MM.1S (cell line): ENCODE results near the gene TRMU.

ENCODE experiments used
- DNase-seq: peaks from one replicate; pipeline ENCODE4 v3.0.0-alpha.2; 2015
- H2AFZ ChIP-seq: fragments of 300-600 bp; sonication (generic); 2 replicates; pipeline ENCODE4 v1.6.0; 2016; ENCODE audit warnings: antibody characterized with exemption, low read length
- H3F3A ChIP-seq: fragments of 300-600 bp; sonication (generic); 2 replicates; pipeline ENCODE4 v1.6.1; 2016; ENCODE audit warnings: mild to moderate bottlenecking, antibody characterized with exemption, low read length, moderate library complexity, mixed read lengths; ENCODE audit not compliant: insufficient read depth
- H3K27ac ChIP-seq: fragments of 300-600 bp; sonication (generic); 2 replicates; pipeline ENCODE4 v1.5.1; 2016; ENCODE audit warnings: mild to moderate bottlenecking, low read length
- H3K27me3 ChIP-seq: fragments of 300-600 bp; sonication (generic); replicated peaks from 2 replicates; pipeline ENCODE4 v1.6.0; 2016; ENCODE audit warnings: low read length; ENCODE audit not compliant: insufficient read depth
- H3K36me3 ChIP-seq: fragments of 300-600 bp; sonication (generic); replicated peaks from 2 replicates; pipeline ENCODE4 v1.6.1; 2016; ENCODE audit warnings: mild to moderate bottlenecking, low read length, mixed read lengths; ENCODE audit not compliant: insufficient read depth
- H3K4me1 ChIP-seq: fragments of 300-600 bp; sonication (generic); 2 replicates; pipeline ENCODE4 v1.6.1; 2016; ENCODE audit warnings: low read length, mixed read lengths
- H3K4me2 ChIP-seq: fragments of 300-600 bp; sonication (generic); 2 replicates; pipeline ENCODE4 v1.6.0; 2016; ENCODE audit warnings: low read depth, low read length
- H3K4me3 ChIP-seq: fragments of 300-600 bp; sonication (generic); 2 replicates; pipeline ENCODE4 v1.5.1; 2016; ENCODE audit warnings: low read length, mixed read lengths
- H3K79me2 ChIP-seq: fragments of 300-600 bp; sonication (generic); 2 replicates; pipeline ENCODE4 v1.6.1; 2016; ENCODE audit warnings: mixed run types, low read length, mixed read lengths
- H3K9ac ChIP-seq: fragments of 300-600 bp; sonication (generic); 2 replicates; pipeline ENCODE4 v1.6.1; 2016; ENCODE audit warnings: low read length, mixed read lengths
- H3K9me2 ChIP-seq: fragments of 300-600 bp; sonication (generic); replicated peaks from 2 replicates; pipeline ENCODE4 v1.6.1; 2016; ENCODE audit warnings: mild to moderate bottlenecking, low read length, mixed read lengths; ENCODE audit not compliant: insufficient read depth
- H3K9me3 ChIP-seq: fragments of 300-600 bp; sonication (generic); replicated peaks from 2 replicates; pipeline ENCODE4 v1.6.1; 2016; ENCODE audit warnings: mild to moderate bottlenecking, low read length, mixed read lengths; ENCODE audit not compliant: insufficient read depth
- H4K20me1 ChIP-seq: fragments of 300-600 bp; sonication (generic); 2 replicates; pipeline ENCODE4 v1.6.1; 2016; ENCODE audit warnings: mild to moderate bottlenecking, low read length, moderate library complexity, mixed read lengths; ENCODE audit not compliant: insufficient read depth
- CTCF ChIP-seq: fragments of 300-600 bp; sonication (generic); IDR thresholded peaks from 2 replicates; pipeline ENCODE4 v1.5.1; 2016; ENCODE audit warnings: antibody characterized with exemption, low read length, mixed read lengths
- EZH2 ChIP-seq: fragments of 300-600 bp; sonication (generic); optimal IDR thresholded peaks from 2 replicates; pipeline ENCODE3; 2017; ENCODE audit warnings: low read depth, mild to moderate bottlenecking, antibody characterized with exemption, low read length, mixed read lengths
- EZH2phosphoT487 ChIP-seq: fragments of 300-600 bp; sonication (generic); IDR thresholded peaks from 2 replicates; pipeline ENCODE4 v1.6.1; 2018; ENCODE audit warnings: antibody characterized with exemption, low read length

The TRMU gene

GRCh38 chr22:46406349-46406748, 70.8 kb downstream of the TRMU start:
- H3K4me3 ChIP-seq = no peak overlapping the region
- no peak for DNase-seq
- H3K4me1 ChIP-seq = 0 out of 2 replicates have a peak, but pooled peaks cover 3% of the 10 kb centered on the region
- H3K4me2 ChIP-seq = no peak overlapping the region
- H3F3A ChIP-seq = no peaks in the 10 kb centered on the region
- H3K36me3 ChIP-seq = no peaks in the 10 kb centered on the region
- no peaks in the 10 kb centered on the region for H3K9me2 ChIP-seq
- H3K79me2 ChIP-seq = no peaks in the 10 kb centered on the region
- TF ChIP-seq CTCF = no peak
- TF ChIP-seq EZH2 = no peak
- H3K9ac ChIP-seq = no peak overlapping the region
- H3K27me3 ChIP-seq = peaks cover 44% of the 10 kb centered on the region
- no peak overlapping the region for H2AFZ ChIP-seq
- H3K27ac ChIP-seq = no peak overlapping the region
- no peaks in the 10 kb centered on the region for H4K20me1 ChIP-seq
- no peaks in the 10 kb centered on the region for H3K9me3 ChIP-seq

DNA sequence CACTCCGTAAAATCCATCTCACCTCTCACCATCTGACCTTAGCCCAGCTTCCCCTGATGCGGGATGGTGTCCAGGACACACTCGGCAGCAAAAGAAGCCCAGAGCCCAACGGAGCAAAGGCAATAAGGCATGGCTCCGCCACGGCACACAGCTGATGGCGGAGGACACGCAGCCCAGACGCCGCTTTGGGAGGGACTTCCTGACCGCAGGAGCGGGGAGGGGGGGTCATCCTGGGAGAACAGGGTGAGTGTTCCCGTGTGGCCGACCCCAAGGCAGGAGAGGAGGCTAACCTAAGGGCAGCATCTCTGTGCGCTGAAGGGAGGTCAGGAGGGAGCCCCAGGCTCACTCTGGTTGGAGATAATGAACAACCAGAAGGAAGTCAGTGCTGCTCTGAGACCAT, 71.3 kb downstream of the TRMU start:
- no peak overlapping the region for H3K9ac ChIP-seq
- DNase-seq = no peak
- H3K4me1 ChIP-seq = 0 out of 2 replicates have a peak, but pooled peaks cover 3% of the 10 kb centered on the region

More for the DNA sequence above, 71.3 kb downstream of the TRMU start:
- Histone ChIP-seq H3K4me2 (no peak overlapping the region), H3K9me2 (no peaks in the 10 kb centered on the region), H3K27me3 (peaks cover 48% of the 10 kb centered on the region), H4K20me1 (no peaks in the 10 kb centered on the region), H3F3A (no peaks in the 10 kb centered on the region), H3K36me3 (no peaks in the 10 kb centered on the region), H3K27ac (no peak overlapping the region), H3K4me3 (no peak overlapping the region), H3K79me2 (no peaks in the 10 kb centered on the region), H2AFZ (no peak overlapping the region), H3K9me3 (no peaks in the 10 kb centered on the region)
- TF ChIP-seq CTCF = no peak
- TF ChIP-seq EZH2 = no peak
- no peak for TF ChIP-seq EZH2phosphoT487
